ENCODE data around the gene AP1G2.
"Not testable (repeated sequence)": the region's sequence is repeated elsewhere in the genome, so short reads cannot be mapped to it uniquely, and the experiment has no call there.

The AP1G2 gene

GRCh38 chr14:23538050-23538718 lies 29.4 kb downstream of the AP1G2 start:
- Histone ChIP-seq H3K4me3 (no peak overlapping the region), H3K4me1 (no peaks in the 10 kb centered on the region), H3K27ac (no peak overlapping the region), H3K9me3 (no peaks in the 10 kb centered on the region), H3K27me3 (no peaks in the 10 kb centered on the region), H3K36me3 (peaks cover 0 to 8% (median 0%) of the 10 kb centered on the region in 3 donors)
- intact Hi-C loops (cut with DNase I; ENCODE audit: low total_unique reads), result no loop called here
- DNase-seq, result no peak
- no peak for TF ChIP-seq CTCF (IDR thresholded peaks at IDR 0.05)

- intact Hi-C loops (cut with DNase I; ENCODE audit: low total_unique reads), result no loop called here
- H3K27ac ChIP-seq, result no peak overlapping the region
- no peaks in the 10 kb centered on the region for H3K9me3 ChIP-seq
- H3K27me3 ChIP-seq, result no peaks in the 10 kb centered on the region
- TF ChIP-seq CTCF (IDR thresholded peaks at IDR 0.05), result no peak
- H3K36me3 ChIP-seq, result peaks cover 0 to 8% (median 0%) of the 10 kb centered on the region in 3 donors
- no peaks in the 10 kb centered on the region for H3K4me1 ChIP-seq
- DNase-seq, result no peak
- H3K4me3 ChIP-seq, result no peak overlapping the region
Observed at GRCh38 chr14:23537351-23538049, 30.1 kb downstream of the AP1G2 start.

- H3K27ac ChIP-seq; H3K9me3 ChIP-seq; H3K27me3 ChIP-seq; H3K36me3 ChIP-seq; H3K4me3 ChIP-seq; intact Hi-C loops (cut with DNase I; ENCODE audit: low total_unique reads); H3K4me1 ChIP-seq; DNase-seq: not testable (repeated sequence)
Observed at GRCh38 chr14:23536906-23537305, 30.7 kb downstream of the AP1G2 start.

GRCh38 chr14:23536494-23536893 lies 31.1 kb downstream of the AP1G2 start:
- intact Hi-C loops (cut with DNase I; ENCODE audit: low total_unique reads), result no loop called here
- DNase-seq, result no peak
- Histone ChIP-seq H3K27me3 (no peaks in the 10 kb centered on the region), H3K27ac (no peak overlapping the region), H3K4me1 (no peaks in the 10 kb centered on the region), H3K4me3 (no peak overlapping the region), H3K36me3 (peaks cover 0 to 8% (median 0%) of the 10 kb centered on the region in 3 donors), H3K9me3 (no peaks in the 10 kb centered on the region)
- no peak for TF ChIP-seq CTCF (IDR thresholded peaks at IDR 0.05)

GRCh38 chr14:23535943-23536342 lies 31.6 kb downstream of the AP1G2 start:
- no peaks in the 10 kb centered on the region for H3K27me3 ChIP-seq
- H3K4me1 ChIP-seq, result no peaks in the 10 kb centered on the region
- no peak for TF ChIP-seq CTCF (IDR thresholded peaks at IDR 0.05)
- H3K27ac ChIP-seq, result no peak overlapping the region
- no peak for DNase-seq
- H3K9me3 ChIP-seq, result no peaks in the 10 kb centered on the region
- peaks cover 0 to 8% (median 0%) of the 10 kb centered on the region in 3 donors for H3K36me3 ChIP-seq
- intact Hi-C loops (cut with DNase I; ENCODE audit: low total_unique reads), result no loop called here
- H3K4me3 ChIP-seq, result no peak overlapping the region

- Histone ChIP-seq H3K4me1 (no peaks in the 10 kb centered on the region), H3K27ac (no peak overlapping the region), H3K36me3 (peaks cover 0 to 8% (median 0%) of the 10 kb centered on the region in 3 donors), H3K4me3 (no peak overlapping the region), H3K27me3 (no peaks in the 10 kb centered on the region), H3K9me3 (no peaks in the 10 kb centered on the region)
- TF ChIP-seq CTCF (IDR thresholded peaks at IDR 0.05), result no peak
- no peak for DNase-seq
- intact Hi-C loops (cut with DNase I; ENCODE audit: low total_unique reads), result no loop called here
Observed at GRCh38 chr14:23533652-23534435, 33.7 kb downstream of the AP1G2 start.

All from tibial artery (tissue), 4 donors.